ENCODE measurements around the gene PPP1R10. TPM values are rescaled to one million over a fixed set of nuclear protein-coding genes. Genes with fewer than 3 reads are reported as not detected.

The PPP1R10 gene
- polyA plus RNA-seq, 2 of the 4 experiments (the other 2 are of a cell fraction) = 26.4 to 37.6 TPM

DNA sequence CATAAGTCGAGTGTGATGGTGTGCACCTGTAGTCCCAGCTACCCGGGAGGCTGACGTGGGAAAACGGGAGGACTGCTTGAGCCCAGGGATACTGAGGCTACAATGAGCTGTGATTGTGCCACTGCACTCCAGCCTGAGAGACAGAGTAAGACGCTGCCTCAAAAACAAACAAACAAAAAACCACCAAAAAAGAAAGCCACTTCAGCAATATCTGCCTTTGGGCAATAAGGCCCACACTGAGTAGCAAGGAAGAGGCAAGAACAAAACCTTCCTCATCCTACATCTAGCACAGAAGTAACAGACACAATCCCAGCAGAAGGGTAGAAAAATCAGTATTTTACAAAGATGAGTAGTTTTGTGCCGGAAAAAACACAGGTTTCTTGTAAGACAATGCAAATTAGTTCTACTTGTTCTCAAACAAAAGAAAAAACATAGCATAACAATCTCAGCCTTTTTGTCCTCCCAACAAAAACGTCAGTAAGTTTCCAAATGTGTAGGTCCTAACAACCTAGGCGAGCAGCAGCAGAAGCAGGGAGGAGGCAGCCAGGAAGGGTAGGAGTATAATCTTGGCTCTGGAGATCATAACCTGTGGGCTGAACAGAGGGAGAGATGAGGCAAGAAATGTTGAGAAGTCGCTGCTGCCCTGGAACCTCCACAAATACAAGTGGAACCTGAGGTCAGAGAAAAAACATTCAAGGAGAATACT lies 5.7 kb downstream of the PPP1R10 start:
- no peak overlapping the region for H3K4me3 ChIP-seq
- no peak overlapping the region for H3K4me2 ChIP-seq
- ChIA-PET POLR2A (no interaction called here), CTCF (interaction anchor here (0.8 to 3.7 kb wide), 6 partner anchors 13 to 129 kb away, joined by 4 to 16 read pairs (median 4); no protein-coding TSS in a partner anchor)
- 87% methylated on average over 9 of the region's 9 CpGs for whole genome bisulfite sequencing (ENCODE audit: missing lambda C conversion rate)
- TF ChIP-seq, protein P1, sequence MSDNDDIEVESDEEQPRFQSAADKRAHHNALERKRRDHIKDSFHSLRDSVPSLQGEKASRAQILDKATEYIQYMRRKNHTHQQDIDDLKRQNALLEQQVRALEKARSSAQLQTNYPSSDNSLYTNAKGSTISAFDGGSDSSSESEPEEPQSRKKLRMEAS (IDR thresholded peaks at IDR 0.05) = no peak
- no peak for TF ChIP-seq CBX8 (IDR thresholded peaks at IDR 0.05)
- no peak for TF ChIP-seq TFCP2L1 (CRISPR knock-in tag; IDR thresholded peaks at IDR 0.05)
- no peak for TF ChIP-seq EHMT2 (IDR thresholded peaks at IDR 0.05; ENCODE audit: low read depth)
- TF ChIP-seq GATA3 (IDR thresholded peaks at IDR 0.05; ENCODE audit: borderline replicate concordance) = no peak
- no peak for TF ChIP-seq CBX2 (IDR thresholded peaks at IDR 0.05; ENCODE audit: borderline replicate concordance, low read depth)
- TF ChIP-seq SMC3 (IDR thresholded peaks at IDR 0.05) = no peak
- TF ChIP-seq EP300 (IDR thresholded peaks at IDR 0.05) = no peak
- no peak for TF ChIP-seq CHD2 (IDR thresholded peaks at IDR 0.05; ENCODE audit: low read length, partially characterized antibody)
- TF ChIP-seq PHF8 (IDR thresholded peaks at IDR 0.05; ENCODE audit: borderline replicate concordance, low read depth) = no peak
- TF ChIP-seq JUN (IDR thresholded peaks at IDR 0.05) = no peak
- no peak for TF ChIP-seq JUNB (IDR thresholded peaks at IDR 0.05)
- no peak for TF ChIP-seq SREBF2 (IDR thresholded peaks at IDR 0.05)
- TF ChIP-seq, protein P2, sequence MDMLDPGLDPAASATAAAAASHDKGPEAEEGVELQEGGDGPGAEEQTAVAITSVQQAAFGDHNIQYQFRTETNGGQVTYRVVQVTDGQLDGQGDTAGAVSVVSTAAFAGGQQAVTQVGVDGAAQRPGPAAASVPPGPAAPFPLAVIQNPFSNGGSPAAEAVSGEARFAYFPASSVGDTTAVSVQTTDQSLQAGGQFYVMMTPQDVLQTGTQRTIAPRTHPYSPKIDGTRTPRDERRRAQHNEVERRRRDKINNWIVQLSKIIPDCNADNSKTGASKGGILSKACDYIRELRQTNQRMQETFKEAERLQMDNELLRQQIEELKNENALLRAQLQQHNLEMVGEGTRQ (IDR thresholded peaks at IDR 0.05) = no peak
- TF ChIP-seq KDM1A (IDR thresholded peaks at IDR 0.05; ENCODE audit: low read depth) = no peak
- no peak for TF ChIP-seq ZFP36 (IDR thresholded peaks at IDR 0.05; ENCODE audit: borderline replicate concordance, partially characterized antibody)
- TF ChIP-seq KDM5A (IDR thresholded peaks at IDR 0.05) = no peak
- no peak for TF ChIP-seq MYC (IDR thresholded peaks at IDR 0.05; ENCODE audit: borderline replicate concordance, low read length)
- TF ChIP-seq, protein P3, sequence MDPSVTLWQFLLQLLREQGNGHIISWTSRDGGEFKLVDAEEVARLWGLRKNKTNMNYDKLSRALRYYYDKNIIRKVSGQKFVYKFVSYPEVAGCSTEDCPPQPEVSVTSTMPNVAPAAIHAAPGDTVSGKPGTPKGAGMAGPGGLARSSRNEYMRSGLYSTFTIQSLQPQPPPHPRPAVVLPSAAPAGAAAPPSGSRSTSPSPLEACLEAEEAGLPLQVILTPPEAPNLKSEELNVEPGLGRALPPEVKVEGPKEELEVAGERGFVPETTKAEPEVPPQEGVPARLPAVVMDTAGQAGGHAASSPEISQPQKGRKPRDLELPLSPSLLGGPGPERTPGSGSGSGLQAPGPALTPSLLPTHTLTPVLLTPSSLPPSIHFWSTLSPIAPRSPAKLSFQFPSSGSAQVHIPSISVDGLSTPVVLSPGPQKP (IDR thresholded peaks at IDR 0.05; ENCODE audit: low read depth, low read length) = no peak
- no peaks in the 10 kb centered on the region for H3K9me3 ChIP-seq
- H3K27ac ChIP-seq = no peak overlapping the region
- ATAC-seq (no peak), FAIRE-seq (no peak), DNase-seq (ENCODE audit: low read depth in 1 of 2, low spot score in 1 of 2) (no peak)
- H3K4me1 ChIP-seq = peaks cover 33% of the 10 kb centered on the region

DNA sequence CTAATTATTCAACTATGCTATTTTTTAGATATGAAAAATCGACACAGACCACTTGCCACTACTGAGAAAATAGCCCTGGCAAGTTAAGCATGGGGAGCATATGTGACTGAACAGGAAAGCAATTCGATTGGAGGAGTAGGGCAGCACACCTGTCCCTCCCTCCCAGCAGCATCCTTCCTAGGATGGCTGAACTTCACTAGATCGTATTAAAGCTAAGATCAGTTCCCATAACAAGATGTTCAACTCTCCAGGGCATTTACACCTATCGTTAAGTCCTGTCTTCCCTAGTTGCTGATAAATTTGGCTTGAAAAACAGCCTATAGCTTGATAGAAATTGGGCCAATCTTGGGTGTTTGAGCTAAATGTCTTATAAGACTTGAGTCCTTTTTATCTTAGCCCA lies 7.0 kb downstream of the PPP1R10 start:
- no peak for ATAC-seq

More for the DNA sequence above, 7.0 kb downstream of the PPP1R10 start:
- POLR2A ChIA-PET = no interaction called here
- H3K4me1 ChIP-seq = peaks cover 33% of the 10 kb centered on the region
- CTCF ChIA-PET = interaction anchor here (1.3 to 1.9 kb wide), 4 partner anchors 12 to 128 kb away, joined by 4 to 5 read pairs (median 4); no protein-coding TSS in a partner anchor
- H3K9me3 ChIP-seq = no peaks in the 10 kb centered on the region
- DNase-seq (ENCODE audit: low read depth in 1 of 2, low spot score in 1 of 2) (no peak), FAIRE-seq (no peak)
- H3K27ac ChIP-seq = no peak overlapping the region
- no peak overlapping the region for H3K4me2 ChIP-seq
- TF ChIP-seq KDM1A (IDR thresholded peaks at IDR 0.05; ENCODE audit: low read depth) (no peak), RCOR1 (IDR thresholded peaks at IDR 0.05; ENCODE audit: low read depth, low read length) (no peak), HOXA7 (CRISPR knock-in tag; IDR thresholded peaks at IDR 0.05) (no peak), E2F6 (IDR thresholded peaks at IDR 0.05; ENCODE audit: borderline replicate concordance, low read depth) (no peak), FOSB (CRISPR knock-in tag; IDR thresholded peaks at IDR 0.05) (no peak), ZSCAN20 (CRISPR knock-in tag; IDR thresholded peaks at IDR 0.05) (no peak)
- H3K4me3 ChIP-seq = no peak overlapping the region
- WGBS (ENCODE audit: missing lambda C conversion rate) = 77% methylated on average over 4 of the region's 4 CpGs

Measured in A549 (cell line).